ENCODE results near the gene MKS1.

MKS1 gene

DNA sequence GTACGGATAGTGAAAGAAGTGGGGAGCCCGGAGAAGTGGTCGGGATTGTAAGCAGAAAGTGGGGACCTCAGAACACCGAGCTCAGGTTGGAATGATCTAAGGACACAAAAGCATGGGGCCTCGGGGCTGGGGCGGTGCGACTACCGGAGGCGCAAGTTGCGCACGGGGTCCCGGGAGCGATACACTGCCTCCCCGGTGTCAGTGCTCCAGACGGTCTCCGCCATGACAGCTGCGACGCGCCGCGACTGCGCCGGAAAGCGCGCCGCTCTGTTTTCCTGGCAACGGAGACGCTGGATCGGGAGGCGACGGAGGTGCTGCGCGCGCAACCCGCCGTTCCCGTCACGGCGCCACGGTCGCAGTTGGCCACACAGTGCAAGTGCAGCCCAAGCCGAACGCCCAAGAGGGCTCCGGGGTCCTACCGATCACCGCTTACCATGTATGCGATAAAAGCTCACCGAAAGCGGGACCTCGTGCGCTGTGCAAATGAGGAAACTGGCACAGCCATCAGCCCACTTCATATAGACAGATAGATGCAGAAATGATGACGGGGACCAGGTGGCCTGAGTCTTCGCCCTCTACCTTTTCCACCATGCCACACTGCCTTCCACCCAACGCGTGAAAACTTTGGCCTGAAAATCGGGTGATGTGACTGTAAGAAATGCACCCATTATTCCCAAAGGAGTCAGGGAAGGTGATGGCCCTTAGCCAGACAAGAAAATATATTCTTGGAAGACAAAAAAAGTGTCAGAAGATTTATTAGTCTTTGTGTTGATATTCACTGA is at the start of gene MKS1:
Gene MKS1 (minus strand): TSS at position 249 of the 782 bp plus-strand sequence. CDS start 25 bp downstream, at position 224.
- DNase-seq (ENCODE audit: low read depth) = peak; percentile 89

DNA sequence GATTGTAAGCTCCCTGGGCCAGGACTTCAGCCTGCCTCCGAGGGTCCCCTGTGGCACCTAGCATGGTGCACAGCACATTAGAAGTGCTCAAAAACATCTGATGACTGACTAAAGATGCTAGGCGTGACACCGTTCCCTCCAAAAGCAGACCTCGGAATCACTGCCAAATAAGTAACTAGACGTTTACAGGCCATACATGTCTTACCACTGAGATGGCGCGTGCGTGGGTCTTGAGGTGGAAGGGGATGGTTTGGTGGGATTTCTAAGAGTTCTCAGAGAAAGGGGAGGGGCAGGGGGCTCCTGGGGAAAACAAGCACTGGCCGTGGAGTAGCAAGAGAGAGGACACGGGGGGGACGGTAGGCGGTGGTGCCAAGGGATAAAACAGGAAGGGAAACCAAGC is 49.3 kb upstream of the MKS1 start:
- DNase-seq (ENCODE audit: low read depth) = no peak

DNA sequence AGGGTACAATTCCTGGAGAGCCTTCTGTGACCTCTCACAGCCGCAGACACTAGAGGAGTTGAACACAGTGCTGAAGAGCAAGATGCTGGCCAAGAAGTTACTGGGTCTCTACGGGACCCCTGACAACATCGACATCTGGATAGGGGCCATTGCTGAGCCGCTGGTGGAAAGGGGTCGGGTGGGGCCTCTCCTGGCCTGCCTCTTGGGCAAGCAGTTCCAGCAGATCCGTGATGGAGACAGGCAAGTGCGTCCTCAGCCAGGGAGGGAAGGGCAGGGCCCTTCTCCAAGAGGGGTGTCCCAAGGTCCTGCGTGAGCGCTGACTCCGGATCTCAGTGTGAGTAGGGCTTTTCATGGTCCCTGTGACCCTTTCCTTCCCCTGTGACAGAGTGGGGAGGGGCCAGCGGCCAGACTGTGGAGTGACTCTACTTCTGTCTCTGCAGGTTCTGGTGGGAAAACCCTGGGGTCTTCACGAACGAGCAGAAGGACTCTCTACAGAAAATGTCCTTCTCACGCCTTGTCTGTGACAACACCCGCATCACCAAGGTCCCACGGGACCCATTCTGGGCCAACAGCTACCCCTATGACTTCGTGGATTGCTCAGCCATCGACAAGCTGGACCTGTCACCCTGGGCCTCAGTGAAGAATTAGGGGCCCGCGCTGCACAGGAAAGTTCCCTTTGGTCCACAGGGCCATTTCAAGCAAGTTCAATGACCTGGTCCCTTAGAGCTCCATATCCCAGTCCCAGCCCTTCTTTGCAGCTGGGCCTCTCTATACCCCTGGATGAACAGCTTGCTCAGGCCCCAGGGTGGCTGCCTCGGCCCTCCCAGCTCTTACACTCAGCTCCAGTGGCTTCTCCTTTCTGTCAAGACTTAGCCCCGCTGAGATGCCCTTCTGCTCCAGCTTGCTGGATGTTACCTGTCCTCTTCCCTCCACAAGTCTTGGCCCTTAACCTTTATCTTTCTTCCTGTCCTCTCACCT is 48.6 kb upstream of the MKS1 start:
- DNase-seq (ENCODE audit: low read depth) = no peak

DNA sequence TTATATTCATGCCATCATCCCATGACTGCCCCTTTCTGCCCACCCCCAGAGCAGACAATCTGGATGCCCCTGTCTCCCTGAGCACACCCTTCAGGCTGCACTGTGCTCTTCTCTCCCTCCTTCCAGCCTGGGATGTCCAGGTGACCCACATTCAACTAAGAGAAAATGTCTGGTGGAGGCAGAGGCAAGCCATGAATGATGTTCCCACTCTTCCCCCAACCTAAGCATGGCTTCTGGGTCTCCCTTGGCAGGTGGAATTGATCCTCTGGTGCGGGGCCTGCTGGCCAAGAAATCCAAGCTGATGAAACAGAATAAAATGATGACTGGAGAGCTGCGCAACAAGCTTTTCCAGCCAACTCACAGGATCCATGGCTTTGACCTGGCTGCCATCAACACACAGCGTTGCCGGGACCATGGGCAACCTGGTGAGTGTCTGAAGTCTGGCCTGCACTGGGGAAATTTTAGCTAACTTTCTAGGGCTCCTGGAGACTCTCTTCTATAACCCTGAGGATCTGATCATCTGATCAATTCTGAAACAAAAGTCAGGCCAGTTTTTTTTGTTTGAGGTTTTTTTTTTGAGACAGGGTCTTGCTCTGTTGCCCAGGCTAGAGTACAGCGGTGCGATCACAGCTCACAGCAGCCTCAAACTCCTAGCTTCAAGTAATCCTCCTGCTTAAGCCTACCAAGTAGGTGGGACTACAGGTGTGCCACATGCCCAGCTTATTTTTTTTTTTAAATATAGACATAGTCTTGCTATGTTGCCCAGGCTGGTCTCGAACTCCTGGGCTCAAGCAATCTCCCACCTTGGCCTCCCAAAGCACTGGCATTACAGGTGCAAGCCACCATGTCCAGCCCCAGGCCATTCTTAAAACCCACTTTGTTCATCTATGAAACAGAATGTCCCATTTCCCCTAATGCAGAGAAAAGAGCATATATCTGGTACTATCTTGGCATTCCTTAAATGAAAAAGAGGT is 47.1 kb upstream of the MKS1 start:
- DNase-seq (ENCODE audit: low read depth) = no peak

DNA sequence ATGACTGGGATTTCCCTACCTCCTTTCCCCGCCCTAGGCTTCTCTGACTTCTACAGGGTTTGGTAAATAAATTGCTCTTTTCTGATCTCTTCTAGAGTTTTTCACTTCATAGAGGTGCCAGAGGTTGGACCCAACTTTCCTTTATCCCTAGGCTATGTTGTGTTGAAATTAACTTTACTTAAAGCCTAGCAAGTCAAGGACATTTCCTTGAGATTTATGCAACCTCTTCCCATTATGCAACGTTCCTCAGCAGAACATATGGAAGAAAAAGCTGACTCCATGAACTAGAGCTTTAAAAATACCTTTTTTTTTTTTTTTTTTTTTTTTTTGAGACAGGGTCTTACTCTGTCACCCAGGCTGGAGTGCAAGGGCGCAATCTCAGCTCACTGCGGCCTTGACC is 46.2 kb upstream of the MKS1 start:
- DNase-seq (ENCODE audit: low read depth) = no peak

DNA sequence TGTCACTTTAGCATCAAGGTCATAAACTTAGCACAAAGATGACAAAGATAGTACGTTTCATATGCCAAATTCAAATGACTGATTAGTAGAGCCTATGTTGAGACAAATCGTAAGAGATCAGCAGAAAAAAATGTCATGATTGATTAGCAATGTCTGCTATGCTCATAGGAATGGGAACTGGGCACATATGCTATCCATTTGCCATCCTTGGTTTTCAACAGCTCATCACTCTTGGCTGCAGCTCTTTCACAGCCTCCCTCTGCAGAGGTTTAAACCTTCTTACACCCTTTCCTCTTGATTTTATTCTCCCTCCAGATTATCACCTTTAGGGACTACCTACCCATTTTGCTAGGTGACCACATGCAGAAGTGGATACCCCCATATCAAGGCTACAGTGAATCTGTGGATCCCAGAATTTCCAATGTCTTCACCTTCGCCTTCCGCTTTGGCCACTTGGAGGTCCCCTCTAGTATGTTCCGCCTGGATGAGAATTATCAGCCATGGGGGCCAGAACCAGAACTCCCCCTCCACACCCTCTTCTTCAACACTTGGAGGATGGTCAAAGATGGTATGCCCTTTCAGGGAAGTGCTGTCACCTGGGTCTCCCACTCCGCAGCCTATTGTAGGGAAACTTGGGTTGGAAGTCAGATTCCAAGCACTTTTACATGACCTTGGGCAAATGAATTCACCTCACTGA is 45.5 kb upstream of the MKS1 start:
- DNase-seq (ENCODE audit: low read depth) = no peak

DNA sequence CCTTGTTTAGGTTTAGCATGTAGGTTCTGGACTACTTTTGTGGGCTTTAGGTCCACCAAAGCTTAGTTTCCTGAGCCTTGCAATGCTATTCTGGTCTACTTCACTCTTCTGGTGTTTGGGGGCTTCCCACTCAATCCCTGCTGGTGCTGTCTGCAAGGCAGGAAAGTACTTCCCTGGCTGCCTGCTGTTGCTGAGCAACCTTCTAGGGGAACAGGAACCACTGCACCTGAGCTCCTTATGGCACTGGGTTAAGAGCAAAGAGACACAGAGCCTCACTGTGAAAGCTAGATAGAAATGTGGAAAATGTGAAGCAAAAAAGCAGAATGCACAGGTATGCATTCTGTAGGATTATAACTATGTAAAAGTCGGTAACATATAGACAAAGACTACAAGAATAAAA is 44.7 kb upstream of the MKS1 start:
- DNase-seq (ENCODE audit: low read depth) = no peak

DNA sequence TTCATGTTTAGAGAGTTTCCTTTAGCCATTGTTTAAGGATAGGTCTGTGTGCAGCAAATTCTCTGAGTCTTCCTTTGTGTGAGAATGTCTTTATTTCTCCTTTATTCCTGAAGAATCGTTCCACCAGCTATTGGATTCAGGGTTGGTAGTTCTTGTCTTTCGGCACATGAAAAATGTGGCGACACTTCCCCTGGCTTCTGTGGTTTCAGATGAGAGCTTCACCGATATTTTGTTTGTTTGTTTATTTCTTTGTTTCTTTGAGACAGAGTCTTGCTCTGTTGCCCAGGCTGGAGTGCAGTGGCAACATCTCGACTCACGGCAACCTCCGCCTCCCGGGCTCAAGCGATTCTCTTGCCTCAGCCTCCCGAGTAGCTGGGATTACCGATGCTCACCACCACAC is 43.1 kb upstream of the MKS1 start:
- DNase-seq (ENCODE audit: low read depth) = no peak

DNA sequence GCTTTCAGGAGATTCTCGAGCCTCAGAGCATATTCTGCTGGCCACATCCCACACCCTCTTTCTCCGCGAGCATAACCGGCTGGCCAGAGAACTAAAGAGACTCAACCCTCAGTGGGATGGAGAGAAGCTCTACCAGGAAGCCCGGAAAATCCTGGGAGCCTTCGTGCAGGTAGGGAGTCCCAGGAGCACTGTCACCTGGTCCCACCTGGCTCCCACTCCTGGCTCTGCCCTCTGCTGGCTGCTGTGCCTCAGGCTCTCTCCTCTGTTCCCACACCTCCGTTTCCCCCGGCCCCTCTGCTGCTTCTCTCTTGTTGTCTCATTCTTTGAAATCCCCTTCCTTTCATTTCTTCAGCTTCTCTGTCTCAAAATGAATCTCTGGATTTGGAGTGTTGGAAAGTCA is 35.7 kb upstream of the MKS1 start:
- DNase-seq (ENCODE audit: low read depth) = no peak

DNA sequence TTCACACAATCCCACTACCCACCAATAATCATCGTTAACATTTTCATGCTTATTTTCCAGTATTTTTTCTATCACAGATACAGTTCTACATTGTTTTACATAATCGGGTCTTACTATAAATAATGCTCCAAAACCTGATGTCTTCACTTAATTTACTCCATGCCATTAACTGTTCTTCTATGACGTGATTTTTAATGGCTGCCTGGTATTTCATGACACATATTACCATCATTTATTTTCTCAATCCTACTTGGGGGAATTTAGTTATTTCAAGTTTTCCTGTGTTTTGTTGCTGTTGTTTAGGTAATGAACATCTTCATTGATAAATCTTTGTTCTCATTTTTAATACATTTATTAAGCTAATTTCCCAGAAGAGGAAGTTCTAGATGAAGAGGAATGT is 34.0 kb upstream of the MKS1 start:
- DNase-seq (ENCODE audit: low read depth) = no peak

DNA sequence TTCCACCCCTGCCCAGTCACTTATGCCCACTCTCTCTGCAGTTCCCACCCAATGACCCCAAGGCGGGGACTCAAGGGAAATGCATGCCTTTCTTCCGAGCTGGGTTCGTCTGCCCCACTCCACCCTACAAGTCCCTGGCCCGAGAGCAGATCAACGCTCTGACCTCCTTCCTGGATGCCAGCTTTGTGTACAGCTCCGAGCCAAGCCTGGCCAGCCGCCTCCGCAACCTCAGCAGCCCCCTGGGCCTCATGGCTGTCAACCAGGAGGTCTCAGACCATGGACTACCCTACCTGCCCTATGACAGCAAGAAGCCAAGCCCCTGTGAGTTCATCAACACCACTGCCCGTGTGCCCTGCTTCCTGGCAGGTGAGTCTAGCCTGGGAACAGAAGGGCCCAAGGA is 33.1 kb upstream of the MKS1 start:
- no peak for DNase-seq (ENCODE audit: low read depth)

DNA sequence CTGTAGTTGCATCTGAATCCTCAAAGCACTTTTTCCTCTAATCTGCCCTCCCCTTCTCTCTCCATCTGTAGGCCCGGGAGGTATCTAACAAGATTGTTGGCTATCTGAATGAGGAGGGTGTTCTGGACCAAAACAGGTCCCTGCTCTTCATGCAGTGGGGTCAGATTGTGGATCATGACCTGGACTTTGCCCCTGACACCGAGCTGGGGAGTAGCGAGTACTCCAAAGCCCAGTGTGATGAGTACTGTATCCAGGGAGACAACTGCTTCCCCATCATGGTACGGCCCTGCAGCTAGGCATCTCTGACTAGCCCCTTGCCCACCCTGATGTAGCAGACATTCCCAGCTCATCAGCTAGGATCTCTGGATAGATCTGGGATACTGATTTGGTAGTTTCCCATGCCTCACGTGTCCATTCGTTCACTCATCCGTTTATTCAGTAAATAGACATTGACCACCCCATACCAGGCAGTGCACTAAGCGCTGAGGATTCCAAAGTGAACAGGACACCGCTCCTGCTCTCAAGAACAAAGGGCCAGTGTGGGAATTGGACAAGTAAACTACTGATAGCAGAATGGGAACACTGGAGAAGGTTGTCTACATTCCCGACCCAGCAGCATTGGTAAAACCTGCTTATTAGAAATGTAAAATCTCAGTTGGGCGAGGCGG is 31.4 kb upstream of the MKS1 start:
- DNase-seq (ENCODE audit: low read depth) = no peak

DNA sequence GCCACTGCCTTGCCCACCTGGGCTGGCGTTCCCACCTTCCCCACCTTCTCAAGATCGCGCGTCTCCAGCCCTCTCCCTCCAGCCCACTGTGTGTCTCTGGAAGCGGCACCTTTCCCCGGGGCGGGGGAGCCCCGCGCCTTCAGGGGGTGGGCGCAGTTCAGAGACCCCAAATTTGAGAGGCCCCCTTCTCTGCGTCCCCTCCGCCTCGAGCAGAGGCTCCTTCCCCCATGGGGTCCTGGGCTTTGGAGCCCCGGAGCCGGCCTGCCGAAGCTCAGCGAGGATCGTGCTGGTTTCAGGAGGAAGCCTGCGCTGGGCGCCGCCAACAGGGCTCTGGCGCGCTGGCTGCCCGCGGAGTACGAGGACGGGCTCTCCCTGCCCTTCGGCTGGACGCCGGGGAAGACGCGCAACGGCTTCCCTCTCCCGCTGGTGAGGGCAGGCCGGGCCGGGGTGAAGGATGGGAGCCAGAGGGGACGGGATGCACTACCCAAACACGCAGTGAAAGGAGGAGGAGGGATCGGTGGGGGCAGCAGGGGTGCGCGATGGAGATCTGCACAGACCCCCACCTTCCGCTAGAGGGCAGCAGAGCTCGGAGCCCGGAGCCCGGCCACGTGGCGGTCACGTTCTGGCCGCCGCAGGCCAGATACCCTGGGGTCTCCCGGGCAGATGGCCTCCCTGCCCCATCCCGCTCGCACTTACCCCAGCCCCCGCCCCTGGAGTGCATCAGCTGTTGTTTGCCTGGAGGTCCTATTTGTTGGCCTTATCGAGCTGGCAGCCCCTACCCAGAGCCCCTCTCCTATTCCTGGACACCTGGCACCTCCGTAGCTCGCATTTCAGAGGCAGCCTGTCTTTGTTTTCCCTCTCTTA is 30.4 kb upstream of the MKS1 start:
- DNase-seq (ENCODE audit: low read depth) = peak; percentile 49

DNA sequence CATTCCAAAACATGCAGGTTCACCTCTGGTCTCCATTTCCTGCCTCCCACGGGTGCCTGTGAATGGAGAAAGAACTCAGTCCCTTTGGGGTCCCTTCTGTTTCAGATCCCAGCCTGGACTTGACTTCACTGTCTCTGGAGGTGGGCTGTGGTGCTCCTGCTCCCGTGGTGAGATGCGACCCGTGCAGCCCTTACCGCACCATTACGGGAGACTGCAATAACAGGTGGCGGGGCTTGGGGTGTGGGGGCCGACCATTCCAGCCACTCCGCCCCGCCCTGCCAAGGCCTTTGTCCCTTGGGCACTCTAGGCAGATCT is 29.9 kb upstream of the MKS1 start:
- DNase-seq (ENCODE audit: low read depth) = no peak

DNA sequence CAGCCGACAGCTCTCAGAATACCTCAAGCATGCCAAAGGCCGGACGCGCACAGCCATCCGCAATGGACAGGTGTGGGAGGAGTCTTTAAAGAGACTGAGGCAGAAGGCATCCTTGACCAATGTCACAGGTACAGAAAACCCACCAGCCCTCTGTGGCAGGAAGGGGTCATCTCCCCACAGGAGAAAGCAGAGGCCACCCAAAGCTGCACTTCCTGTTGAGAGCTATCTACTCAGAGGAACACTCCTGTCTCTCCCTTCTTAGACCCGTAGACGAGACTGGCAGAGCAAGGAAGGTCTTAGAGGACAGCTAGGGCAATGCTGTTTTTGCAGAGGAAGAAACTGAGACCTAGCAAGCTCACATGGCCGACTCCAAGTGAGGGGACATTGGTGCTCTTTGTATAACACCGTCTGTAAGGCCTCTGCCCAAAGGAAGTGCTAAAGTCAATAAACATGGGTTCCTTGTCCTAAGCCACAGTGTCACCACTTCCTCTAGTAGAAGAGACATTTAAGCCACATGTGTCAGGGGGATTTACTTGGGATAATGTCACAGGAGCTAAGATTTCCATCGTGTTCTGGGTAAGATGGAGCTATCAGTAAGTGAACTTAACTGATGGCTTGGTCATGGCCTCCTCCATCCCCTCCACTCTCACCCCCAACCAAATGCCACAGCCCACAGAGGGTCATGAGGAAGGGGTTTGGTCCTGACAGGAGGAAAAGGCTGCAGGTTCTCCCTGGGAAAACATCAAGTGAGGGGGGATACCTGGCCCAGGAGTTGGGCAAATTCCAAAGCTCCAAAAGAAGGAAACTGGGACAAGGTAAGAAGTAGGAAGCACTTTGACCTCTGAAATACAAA is 28.7 kb upstream of the MKS1 start:
- no peak for DNase-seq (ENCODE audit: low read depth)

DNA sequence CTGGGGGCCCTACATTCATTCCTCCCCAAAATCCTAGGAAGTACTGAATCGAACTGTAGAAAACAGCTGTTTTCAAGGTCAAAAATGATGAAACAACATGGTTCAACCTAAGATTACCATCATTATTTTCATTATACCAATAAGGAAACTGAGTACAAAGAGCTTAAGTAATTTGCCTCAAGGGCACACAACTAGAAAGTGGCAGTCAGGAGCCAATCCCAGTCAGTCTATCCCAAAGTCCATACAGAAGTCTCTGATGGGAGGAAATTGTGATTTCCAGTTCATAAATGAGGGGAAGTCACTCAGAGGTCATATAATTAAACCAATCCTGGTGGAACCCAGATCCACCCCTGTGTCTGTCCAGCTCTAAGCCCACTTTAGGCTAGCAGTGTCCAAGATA is 27.7 kb upstream of the MKS1 start:
- no peak for DNase-seq (ENCODE audit: low read depth)

DNA sequence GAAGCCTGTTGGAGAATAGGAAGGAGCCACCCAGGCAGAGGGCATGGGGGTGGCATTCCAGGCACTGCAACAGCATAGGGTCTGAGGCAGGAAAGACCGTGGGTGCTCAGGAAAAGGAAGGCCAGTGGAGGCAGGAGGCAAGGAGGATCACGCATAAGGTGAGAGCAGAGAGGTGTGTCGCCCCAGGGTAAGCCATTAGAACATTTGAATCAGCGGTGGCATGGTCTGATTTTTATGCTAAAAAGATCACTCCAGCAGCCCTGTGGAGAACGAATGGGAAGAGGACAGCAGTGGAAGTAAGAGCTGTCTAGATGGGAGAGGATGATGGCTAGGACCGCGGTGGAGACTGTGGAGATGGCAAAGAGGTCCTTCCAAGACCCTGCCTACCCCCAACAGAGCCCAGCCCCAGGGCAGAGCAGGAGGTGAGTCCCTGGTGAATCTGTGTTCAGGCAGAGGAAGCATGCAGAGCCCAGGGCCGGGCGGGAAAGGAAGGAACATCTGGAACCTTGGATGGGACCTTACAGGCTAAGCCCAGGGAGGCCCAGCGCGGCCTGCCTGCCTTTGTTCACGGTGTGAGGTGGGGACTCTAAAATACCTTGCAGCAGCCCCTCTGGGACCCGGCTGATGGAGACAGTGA is 27.2 kb upstream of the MKS1 start:
- DNase-seq (ENCODE audit: low read depth) = no peak

DNA sequence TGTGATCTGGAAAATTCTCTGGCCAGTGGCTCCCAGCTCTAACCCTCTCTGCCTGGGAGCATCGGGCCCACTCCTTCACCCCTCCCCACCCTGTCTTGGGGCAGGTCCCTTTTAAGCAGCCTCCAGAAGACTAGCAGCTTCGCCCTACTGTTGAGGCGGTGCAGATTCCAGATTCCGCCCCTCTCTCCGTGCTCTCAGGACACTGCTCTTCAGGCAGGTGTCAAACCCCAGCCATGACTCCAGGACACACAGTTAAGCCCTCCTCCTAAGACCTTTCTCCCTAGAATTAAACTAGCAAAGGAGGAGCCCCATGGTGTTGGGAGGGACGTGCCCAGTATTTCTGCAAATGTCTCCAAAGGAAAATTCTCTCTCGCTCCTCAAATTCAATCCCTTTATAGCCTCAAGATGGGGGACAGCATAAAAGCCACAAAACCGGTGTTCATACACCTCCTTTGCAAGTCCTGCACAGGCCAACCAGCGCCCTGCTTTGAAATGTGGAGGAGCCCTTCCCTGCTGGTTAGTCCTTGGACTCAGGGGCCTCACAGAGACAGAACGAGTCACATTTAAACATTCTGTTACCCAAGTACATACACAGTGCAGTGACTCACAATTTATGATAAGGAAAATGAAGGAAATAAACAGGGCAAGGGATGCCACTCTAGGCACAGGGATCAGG is 26.5 kb upstream of the MKS1 start:
- no peak for DNase-seq (ENCODE audit: low read depth)

Data from stimulated activated CD8-positive, alpha-beta memory T cell treated with anti-CD3 and anti-CD28 coated beads, Interleukin-12 subunit alpha, Interleukin-12 subunit beta, amount 100 ng/mL, for 1 hour (primary cell).